NT2/D1 (cell line): ENCODE results near the gene PSKH1.
"Not testable (repeated sequence)": the region's sequence is repeated elsewhere in the genome, so short reads cannot be mapped to it uniquely, and the experiment has no call there.

Source experiments
- SUZ12 ChIP-seq: IDR thresholded peaks from 2 replicates; pipeline ENCODE4 v1.6.1; 2011; ENCODE audit not compliant: insufficient read length, insufficient read depth; ENCODE audit errors: extremely low read depth
- ZNF274 ChIP-seq: IDR thresholded peaks from 2 replicates; pipeline ENCODE4 v1.6.1; 2011; ENCODE audit warnings: mild to moderate bottlenecking, low read depth, low read length

GRCh38 chr16:67937713-67938112 is 44.7 kb downstream of the PSKH1 start:
- TF ChIP-seq SUZ12, ZNF274: not testable (repeated sequence)
